HCT116 (cell line): ENCODE data around the gene DIP2C.

Source experiments
- TF ChIP-seq, protein P1 (sequence below): IDR thresholded peaks from 2 replicates; pipeline ENCODE4 v1.6.1; 2012
- TF ChIP-seq, protein P2 (sequence below), 3 experiments: fragments of 200-600 bp in 1 of 3; sonication (generic) in 1 of 3; IDR thresholded peaks in 2 of 3; conservative IDR thresholded peaks in 1 of 3; 2 replicates each; pipeline ENCODE4 v1.5.1; 2012 to 2017; ENCODE audit warnings: low read depth in 2 of 3, low read length in 2 of 3, antibody characterized with exemption in 1 of 3, borderline replicate concordance in 1 of 3, control low read depth in 1 of 3, mild to moderate bottlenecking in 1 of 3, mixed read lengths in 1 of 3, mixed run types in 1 of 3, moderate library complexity in 1 of 3; ENCODE audit not compliant: insufficient read depth in 1 of 3

DNA sequence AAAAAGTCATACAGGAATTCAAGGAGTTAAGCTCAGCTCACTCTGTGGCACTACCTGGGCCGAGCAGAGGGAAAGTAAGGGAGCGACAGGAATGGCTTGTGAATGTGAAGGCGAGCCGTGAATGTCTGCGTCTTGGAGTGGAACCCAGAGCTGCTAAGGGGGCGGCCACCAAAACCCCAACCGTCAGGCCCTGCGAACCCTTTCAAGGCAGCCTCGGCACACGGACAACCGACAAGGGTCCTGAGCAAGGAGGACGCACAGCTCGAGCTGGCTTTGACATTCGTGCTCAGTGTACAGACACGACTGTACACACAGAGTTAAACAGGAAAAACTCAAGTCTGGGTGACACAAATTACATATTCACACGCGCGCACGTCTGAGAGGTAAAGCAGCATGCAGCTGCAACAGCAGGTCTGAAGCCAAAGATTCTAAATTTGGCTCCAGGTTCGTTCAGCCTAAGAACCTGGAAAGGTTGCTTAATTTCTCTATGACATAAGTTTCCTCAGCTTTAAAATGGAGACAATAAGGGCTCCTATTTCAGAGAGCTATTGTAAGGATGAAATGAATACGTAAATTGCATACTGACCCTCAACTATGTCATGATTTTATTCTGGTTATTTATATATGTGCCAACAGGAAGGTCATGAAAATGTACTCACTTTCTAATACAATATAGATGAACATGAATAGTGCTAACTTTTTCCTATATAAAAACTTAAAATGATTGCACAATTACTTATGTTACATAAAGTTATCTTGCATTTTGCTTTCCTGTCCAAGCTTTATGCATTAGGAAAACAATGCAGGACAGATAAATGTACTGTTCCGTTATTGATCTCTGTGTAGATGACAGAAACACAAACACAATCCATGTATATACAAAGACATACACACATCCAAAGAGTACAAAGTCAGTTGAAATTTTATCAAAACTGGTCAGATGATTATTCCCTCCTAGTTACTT is 361.3 kb downstream of the DIP2C start:
- TF ChIP-seq, protein P1, sequence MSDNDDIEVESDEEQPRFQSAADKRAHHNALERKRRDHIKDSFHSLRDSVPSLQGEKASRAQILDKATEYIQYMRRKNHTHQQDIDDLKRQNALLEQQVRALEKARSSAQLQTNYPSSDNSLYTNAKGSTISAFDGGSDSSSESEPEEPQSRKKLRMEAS: no peak
- TF ChIP-seq, protein P2, sequence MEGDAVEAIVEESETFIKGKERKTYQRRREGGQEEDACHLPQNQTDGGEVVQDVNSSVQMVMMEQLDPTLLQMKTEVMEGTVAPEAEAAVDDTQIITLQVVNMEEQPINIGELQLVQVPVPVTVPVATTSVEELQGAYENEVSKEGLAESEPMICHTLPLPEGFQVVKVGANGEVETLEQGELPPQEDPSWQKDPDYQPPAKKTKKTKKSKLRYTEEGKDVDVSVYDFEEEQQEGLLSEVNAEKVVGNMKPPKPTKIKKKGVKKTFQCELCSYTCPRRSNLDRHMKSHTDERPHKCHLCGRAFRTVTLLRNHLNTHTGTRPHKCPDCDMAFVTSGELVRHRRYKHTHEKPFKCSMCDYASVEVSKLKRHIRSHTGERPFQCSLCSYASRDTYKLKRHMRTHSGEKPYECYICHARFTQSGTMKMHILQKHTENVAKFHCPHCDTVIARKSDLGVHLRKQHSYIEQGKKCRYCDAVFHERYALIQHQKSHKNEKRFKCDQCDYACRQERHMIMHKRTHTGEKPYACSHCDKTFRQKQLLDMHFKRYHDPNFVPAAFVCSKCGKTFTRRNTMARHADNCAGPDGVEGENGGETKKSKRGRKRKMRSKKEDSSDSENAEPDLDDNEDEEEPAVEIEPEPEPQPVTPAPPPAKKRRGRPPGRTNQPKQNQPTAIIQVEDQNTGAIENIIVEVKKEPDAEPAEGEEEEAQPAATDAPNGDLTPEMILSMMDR (IDR thresholded peaks at IDR 0.05 in 2 of 3, conservative IDR thresholded peaks at IDR 0.05 in 1 of 3; ENCODE audit: borderline replicate concordance in 1 of 3, insufficient read depth in 1 of 3, low read depth in 2 of 3, low read length in 2 of 3): no peak
